HEK293 (cell line): ENCODE measurements around the gene UQCC2.

ENCODE experiments used
- CTCF ChIA-PET: fragments of 350-600 bp; formaldehyde crosslinking; extraction: SDS; loops from one replicate; lab custom pipeline; 2021; ENCODE audit warnings: antibody characterized with exemption; lab: Yijun Ruan, JAX
- POLR2A ChIA-PET: fragments of 300-600 bp; formaldehyde crosslinking; extraction: SDS; loops from one replicate; lab custom pipeline; 2020; ENCODE audit warnings: antibody characterized with exemption, inconsistent platforms; lab: Yijun Ruan, JAX
- H3K27ac ChIP-seq: fragments of 200-500 bp; sonication (Bioruptor generic); 2 replicates; pipeline ENCODE4 v1.5.1; 2014; ENCODE audit warnings: low read depth, low read length, control low read depth, inconsistent platforms; ENCODE audit errors: extremely low read depth
- H3K36me3 ChIP-seq, 2 experiments: fragments of 200-500 bp in 1 of 2; sonication (Bioruptor generic) in 1 of 2; 1 replicate in 1 of 2; 2 replicates in 1 of 2; pipeline ENCODE4 v1.5.1; 2014 to 2017; ENCODE audit warnings: inconsistent platforms in 2 of 2, low read length in 2 of 2; ENCODE audit not compliant: control insufficient read depth in 2 of 2, insufficient read depth in 1 of 2
- H3K4me1 ChIP-seq: fragments of 200-500 bp; sonication (Bioruptor generic); 2 replicates; pipeline ENCODE4 v1.5.1; 2014; ENCODE audit warnings: mild to moderate bottlenecking, low read length, inconsistent platforms; ENCODE audit not compliant: control insufficient read depth, insufficient read depth
- H3K4me3 ChIP-seq: 2 replicates; pipeline ENCODE4 v1.5.1; 2011; ENCODE audit warnings: low read depth, mild to moderate bottlenecking, control low read depth, low read length, moderate library complexity
- H3K9me3 ChIP-seq: fragments of 200-500 bp; sonication (Bioruptor generic); 2 replicates; pipeline ENCODE4 v1.5.1; 2014; ENCODE audit warnings: low read depth, low read length, inconsistent platforms; ENCODE audit not compliant: control insufficient read depth, insufficient read depth
- FEZF1 ChIP-seq: fragments of 450-650 bp; formaldehyde crosslinking; IDR thresholded peaks from 2 replicates; pipeline ENCODE4 v1.5.1; 2016; ENCODE audit warnings: missing biosample characterization, missing genetic modification characterization
- ZFHX2 ChIP-seq: fragments of 450-650 bp; formaldehyde crosslinking; conservative IDR thresholded peaks from 2 replicates; pipeline ENCODE4 v1.5.1; 2016; ENCODE audit warnings: missing biosample characterization, missing genetic modification characterization
- ZNF155 ChIP-seq: fragments of 450-650 bp; formaldehyde crosslinking; IDR thresholded peaks from 2 replicates; pipeline ENCODE4 v1.5.1; 2016; ENCODE audit warnings: missing biosample characterization, missing genetic modification characterization
- ZNF266 ChIP-seq: fragments of 450-650 bp; formaldehyde crosslinking; IDR thresholded peaks from 2 replicates; pipeline ENCODE4 v1.5.1; 2016; ENCODE audit warnings: missing biosample characterization, missing genetic modification characterization, low read depth
- ZNF433 ChIP-seq: fragments of 450-650 bp; formaldehyde crosslinking; IDR thresholded peaks from 2 replicates; pipeline ENCODE4 v1.5.1; 2016; ENCODE audit warnings: missing biosample characterization, missing genetic modification characterization, low read depth
- ZNF555 ChIP-seq: fragments of 450-650 bp; formaldehyde crosslinking; conservative IDR thresholded peaks from 2 replicates; pipeline ENCODE4 v1.5.1; 2017; ENCODE audit warnings: missing biosample characterization, mild to moderate bottlenecking, missing genetic modification characterization, inconsistent platforms
- ZXDB ChIP-seq: fragments of 450-650 bp; formaldehyde crosslinking; IDR thresholded peaks from 2 replicates; pipeline ENCODE4 v1.5.1; 2016; ENCODE audit warnings: missing biosample characterization, missing genetic modification characterization
- TF ChIP-seq, protein P1 (sequence below): fragments of 450-650 bp; formaldehyde crosslinking; conservative IDR thresholded peaks from 2 replicates; pipeline ENCODE4 v1.5.1; 2016; ENCODE audit warnings: low read depth, missing biosample characterization, missing genetic modification characterization
- TF ChIP-seq, protein P2 (sequence below): fragments of 450-650 bp; formaldehyde crosslinking; IDR thresholded peaks from 2 replicates; pipeline ENCODE4 v1.5.1; 2016; ENCODE audit warnings: missing biosample characterization, missing genetic modification characterization
- TF ChIP-seq, protein P3 (sequence below): fragments of 450-650 bp; formaldehyde crosslinking; IDR thresholded peaks from 2 replicates; pipeline ENCODE4 v1.5.1; 2016; ENCODE audit warnings: missing biosample characterization, missing genetic modification characterization, borderline replicate concordance
- TF ChIP-seq, protein P4 (sequence below): fragments of 450-650 bp; formaldehyde crosslinking; IDR thresholded peaks from 2 replicates; pipeline ENCODE4 v1.5.1; 2016; ENCODE audit warnings: missing biosample characterization, missing genetic modification characterization

UQCC2 gene

DNA sequence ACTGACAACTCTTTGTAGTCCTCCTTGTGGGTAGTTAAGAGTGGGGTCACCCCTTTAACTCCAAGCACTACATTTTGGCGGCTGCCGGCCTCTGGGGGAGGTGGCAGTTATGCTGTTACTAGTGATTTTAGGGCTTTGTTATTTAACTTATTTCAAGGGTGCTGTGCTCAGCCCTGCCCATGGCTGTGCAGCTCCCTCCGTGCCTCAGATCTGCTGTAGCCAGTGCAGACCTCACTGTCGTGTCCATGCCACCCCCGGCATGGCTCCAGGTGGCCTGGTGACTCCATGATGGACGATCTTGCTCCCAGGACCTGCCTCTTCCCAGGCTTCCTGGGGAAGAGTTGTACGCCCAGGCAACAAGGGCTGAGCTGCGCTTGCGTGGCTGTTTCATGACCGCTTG is 15.4 kb downstream of the UQCC2 start (continued):
- TF ChIP-seq, protein P1, sequence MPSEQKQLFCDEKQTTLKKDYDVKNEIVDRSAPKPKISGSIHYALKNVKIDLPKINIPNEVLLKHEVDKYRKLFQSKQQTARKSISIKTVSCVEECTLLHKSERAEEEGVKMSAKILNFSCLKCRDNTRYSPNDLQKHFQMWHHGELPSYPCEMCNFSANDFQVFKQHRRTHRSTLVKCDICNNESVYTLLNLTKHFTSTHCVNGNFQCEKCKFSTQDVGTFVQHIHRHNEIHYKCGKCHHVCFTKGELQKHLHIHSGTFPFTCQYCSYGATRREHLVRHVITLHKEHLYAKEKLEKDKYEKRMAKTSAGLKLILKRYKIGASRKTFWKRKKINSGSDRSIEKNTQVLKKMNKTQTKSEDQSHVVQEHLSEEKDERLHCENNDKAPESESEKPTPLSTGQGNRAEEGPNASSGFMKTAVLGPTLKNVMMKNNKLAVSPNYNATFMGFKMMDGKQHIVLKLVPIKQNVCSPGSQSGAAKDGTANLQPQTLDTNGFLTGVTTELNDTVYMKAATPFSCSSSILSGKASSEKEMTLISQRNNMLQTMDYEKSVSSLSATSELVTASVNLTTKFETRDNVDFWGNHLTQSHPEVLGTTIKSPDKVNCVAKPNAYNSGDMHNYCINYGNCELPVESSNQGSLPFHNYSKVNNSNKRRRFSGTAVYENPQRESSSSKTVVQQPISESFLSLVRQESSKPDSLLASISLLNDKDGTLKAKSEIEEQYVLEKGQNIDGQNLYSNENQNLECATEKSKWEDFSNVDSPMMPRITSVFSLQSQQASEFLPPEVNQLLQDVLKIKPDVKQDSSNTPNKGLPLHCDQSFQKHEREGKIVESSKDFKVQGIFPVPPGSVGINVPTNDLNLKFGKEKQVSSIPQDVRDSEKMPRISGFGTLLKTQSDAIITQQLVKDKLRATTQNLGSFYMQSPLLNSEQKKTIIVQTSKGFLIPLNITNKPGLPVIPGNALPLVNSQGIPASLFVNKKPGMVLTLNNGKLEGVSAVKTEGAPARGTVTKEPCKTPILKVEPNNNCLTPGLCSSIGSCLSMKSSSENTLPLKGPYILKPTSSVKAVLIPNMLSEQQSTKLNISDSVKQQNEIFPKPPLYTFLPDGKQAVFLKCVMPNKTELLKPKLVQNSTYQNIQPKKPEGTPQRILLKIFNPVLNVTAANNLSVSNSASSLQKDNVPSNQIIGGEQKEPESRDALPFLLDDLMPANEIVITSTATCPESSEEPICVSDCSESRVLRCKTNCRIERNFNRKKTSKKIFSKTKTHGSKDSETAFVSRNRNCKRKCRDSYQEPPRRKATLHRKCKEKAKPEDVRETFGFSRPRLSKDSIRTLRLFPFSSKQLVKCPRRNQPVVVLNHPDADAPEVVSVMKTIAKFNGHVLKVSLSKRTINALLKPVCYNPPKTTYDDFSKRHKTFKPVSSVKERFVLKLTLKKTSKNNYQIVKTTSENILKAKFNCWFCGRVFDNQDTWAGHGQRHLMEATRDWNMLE = no peak
- TF ChIP-seq, protein P2, sequence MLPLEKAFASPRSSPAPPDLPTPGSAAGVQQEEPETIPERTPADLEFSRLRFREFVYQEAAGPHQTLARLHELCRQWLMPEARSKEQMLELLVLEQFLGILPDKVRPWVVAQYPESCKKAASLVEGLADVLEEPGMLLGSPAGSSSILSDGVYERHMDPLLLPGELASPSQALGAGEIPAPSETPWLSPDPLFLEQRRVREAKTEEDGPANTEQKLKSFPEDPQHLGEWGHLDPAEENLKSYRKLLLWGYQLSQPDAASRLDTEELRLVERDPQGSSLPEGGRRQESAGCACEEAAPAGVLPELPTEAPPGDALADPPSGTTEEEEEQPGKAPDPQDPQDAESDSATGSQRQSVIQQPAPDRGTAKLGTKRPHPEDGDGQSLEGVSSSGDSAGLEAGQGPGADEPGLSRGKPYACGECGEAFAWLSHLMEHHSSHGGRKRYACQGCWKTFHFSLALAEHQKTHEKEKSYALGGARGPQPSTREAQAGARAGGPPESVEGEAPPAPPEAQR (tag by site-specific recombination) = no peak
- TF ChIP-seq, all 188 proteins: peak for 0

DNA sequence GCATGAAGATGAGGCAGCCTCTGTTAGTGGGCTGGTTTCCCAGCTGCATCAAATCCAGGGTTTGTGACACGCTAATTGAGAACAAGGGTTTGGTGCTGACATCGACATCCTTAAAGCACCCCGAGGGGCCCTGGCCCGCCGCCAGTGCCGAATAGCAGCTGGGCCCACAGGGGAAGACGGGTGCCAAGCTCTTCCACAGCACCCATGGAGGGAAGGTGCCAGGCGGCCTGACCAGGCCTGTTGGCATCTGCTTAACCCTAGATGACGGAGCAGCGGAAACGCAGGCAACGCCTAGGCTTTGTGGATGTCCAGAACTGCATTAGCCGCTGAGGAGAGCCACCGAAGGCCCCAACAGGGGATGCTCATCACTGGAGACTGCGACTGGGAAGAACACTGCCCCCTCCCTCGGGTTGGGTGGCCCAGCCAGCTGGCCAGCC is 16.0 kb downstream of the UQCC2 start:
- Histone ChIP-seq H3K27ac (no peak overlapping the region), H3K9me3 (no peaks in the 10 kb centered on the region), H3K36me3 (peaks cover 4 to 89% of the 10 kb centered on the region in 2 experiments; a peak in 2 of 3 replicates), H3K4me1 (peaks cover 3% of the 10 kb centered on the region; the same call in 1 of the 2 replicates), H3K4me3 (no peak overlapping the region)
- POLR2A ChIA-PET = interaction anchor here (1.6 kb wide), 1 partner anchor 16 kb away, joined by 6 read pairs; the partner anchor contains the start of gene UQCC2
- CTCF ChIA-PET = interaction anchor here (0.6 to 5.4 kb wide), 3 partner anchors 105 to 1026 kb away, joined by 3 to 34 read pairs (median 9); no protein-coding TSS in a partner anchor
- TF ChIP-seq ZXDB (tag by site-specific recombination) = no peak
- TF ChIP-seq, protein P3, sequence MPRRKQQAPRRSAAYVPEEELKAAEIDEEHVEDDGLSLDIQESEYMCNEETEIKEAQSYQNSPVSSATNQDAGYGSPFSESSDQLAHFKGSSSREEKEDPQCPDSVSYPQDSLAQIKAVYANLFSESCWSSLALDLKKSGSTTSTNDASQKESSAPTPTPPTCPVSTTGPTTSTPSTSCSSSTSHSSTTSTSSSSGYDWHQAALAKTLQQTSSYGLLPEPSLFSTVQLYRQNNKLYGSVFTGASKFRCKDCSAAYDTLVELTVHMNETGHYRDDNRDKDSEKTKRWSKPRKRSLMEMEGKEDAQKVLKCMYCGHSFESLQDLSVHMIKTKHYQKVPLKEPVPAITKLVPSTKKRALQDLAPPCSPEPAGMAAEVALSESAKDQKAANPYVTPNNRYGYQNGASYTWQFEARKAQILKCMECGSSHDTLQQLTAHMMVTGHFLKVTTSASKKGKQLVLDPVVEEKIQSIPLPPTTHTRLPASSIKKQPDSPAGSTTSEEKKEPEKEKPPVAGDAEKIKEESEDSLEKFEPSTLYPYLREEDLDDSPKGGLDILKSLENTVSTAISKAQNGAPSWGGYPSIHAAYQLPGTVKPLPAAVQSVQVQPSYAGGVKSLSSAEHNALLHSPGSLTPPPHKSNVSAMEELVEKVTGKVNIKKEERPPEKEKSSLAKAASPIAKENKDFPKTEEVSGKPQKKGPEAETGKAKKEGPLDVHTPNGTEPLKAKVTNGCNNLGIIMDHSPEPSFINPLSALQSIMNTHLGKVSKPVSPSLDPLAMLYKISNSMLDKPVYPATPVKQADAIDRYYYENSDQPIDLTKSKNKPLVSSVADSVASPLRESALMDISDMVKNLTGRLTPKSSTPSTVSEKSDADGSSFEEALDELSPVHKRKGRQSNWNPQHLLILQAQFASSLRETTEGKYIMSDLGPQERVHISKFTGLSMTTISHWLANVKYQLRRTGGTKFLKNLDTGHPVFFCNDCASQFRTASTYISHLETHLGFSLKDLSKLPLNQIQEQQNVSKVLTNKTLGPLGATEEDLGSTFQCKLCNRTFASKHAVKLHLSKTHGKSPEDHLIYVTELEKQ = no peak
- no peak for TF ChIP-seq ZNF266 (tag by site-specific recombination)
- TF ChIP-seq FEZF1 = no peak
- no peak for TF ChIP-seq ZNF555
- no peak for TF ChIP-seq ZNF433 (tag by site-specific recombination)
- TF ChIP-seq ZFHX2 (tag by site-specific recombination) = 0 out of 2 replicates have a peak, but pooled peaks have one; percentile 28
- no peak for TF ChIP-seq ZNF155 (tag by site-specific recombination)
- TF ChIP-seq, protein P4, sequence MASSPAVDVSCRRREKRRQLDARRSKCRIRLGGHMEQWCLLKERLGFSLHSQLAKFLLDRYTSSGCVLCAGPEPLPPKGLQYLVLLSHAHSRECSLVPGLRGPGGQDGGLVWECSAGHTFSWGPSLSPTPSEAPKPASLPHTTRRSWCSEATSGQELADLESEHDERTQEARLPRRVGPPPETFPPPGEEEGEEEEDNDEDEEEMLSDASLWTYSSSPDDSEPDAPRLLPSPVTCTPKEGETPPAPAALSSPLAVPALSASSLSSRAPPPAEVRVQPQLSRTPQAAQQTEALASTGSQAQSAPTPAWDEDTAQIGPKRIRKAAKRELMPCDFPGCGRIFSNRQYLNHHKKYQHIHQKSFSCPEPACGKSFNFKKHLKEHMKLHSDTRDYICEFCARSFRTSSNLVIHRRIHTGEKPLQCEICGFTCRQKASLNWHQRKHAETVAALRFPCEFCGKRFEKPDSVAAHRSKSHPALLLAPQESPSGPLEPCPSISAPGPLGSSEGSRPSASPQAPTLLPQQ (tag by site-specific recombination) = peak; percentile 66
